Measurements from ENCODE around the gene ACVRL1.

The ACVRL1 gene

GRCh38 chr12:51971679-51972421, 64.5 kb downstream of the ACVRL1 start:
- DNase-seq, result no peak

GRCh38 chr12:51972422-51972812, 65.1 kb downstream of the ACVRL1 start:
- DNase-seq, result no peak

- peak; percentile 29 for DNase-seq
Observed at GRCh38 chr12:51972849-51973273, 65.6 kb downstream of the ACVRL1 start.

All from fibroblast of upper back skin (primary cell).